GM18498 (cell line): ENCODE measurements around the gene PYDC2.

ENCODE experiments used
- ATAC-seq: cut with Tn5 transposase; IDR thresholded peaks from one replicate; pipeline ENCODE4 v1.9.1; 2021; ENCODE audit warnings: mild to moderate bottlenecking, moderate library complexity; ENCODE audit not compliant: unreplicated experiment

PYDC2 gene

DNA sequence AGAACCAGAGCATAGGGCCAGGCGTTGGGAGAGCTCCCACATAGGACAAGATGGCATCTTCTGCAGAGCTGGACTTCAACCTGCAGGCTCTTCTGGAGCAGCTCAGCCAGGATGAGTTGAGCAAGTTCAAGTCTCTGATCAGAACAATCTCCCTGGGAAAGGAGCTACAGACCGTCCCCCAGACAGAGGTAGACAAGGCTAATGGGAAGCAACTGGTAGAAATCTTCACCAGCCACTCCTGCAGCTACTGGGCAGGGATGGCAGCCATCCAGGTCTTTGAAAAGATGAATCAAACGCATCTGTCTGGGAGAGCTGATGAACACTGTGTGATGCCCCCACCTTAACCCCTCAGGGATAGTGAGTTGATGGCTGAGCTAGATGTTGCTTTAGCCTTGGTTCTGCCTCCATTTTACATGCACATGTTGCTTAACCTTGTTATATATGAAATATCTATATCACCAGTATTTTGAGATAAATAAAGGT lies at the start of gene PYDC2:
Gene PYDC2 (plus strand): TSS at position 51 of the 483 bp plus-strand sequence. CDS start 0 bp downstream, at position 51.
- no peak for ATAC-seq

DNA sequence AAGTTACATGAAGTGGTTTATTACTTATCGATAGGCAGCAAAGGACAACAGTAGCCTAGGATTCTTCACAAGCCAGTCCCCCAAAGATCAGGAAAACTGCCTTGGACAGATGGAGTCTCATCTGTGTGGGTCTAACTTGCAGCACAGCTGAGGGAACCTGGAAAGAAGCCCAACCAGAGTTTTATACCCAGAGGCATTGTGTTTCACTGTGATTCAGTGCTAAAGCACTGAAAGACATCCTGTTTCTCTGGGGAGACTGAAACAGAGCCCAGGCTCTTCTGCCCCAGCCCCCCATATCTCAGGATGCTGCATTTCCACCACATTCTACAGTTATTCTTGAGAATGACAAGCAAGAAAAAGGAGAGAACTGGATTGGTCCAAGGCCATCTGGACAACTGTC lies 48.2 kb upstream of the PYDC2 start:
- no peak for ATAC-seq

DNA sequence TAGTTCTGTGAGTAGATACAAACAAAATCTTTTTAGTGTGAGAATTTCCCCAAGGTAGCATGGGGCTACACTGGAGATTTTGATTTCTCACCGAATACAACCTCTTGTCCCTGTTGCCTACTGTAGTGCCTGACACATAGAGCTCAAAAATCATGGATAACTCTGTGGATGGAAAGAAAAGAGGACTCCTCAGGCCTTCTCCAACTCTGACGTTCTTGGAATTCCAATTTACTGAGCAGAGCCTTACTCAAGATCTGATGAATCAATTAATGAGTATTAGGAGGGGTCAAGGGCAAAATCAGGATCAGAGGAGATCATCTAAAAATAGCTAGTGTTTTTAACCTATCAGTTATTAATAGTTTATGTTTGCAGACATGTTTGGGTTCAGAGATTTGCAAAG lies 46.7 kb upstream of the PYDC2 start:
- ATAC-seq = no peak

DNA sequence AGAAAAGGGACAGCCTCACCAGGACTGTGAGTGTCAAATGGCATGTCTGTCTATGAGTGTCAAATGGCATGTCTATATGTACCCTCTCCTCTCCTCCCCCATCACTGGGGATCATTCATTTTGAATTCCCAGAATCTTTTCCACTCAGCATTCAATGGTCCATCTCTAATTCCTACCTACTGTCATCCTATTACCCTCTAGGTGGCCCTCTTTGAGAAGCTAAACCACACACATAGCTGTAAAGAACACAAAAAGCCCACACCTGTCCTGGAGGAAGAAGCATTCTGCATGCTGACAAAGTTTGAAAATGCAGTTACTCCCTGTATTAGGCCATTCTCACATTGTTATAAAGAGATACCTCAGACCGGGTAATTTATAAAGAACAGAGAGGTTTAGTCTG lies 46.2 kb upstream of the PYDC2 start:
- ATAC-seq = no peak

DNA sequence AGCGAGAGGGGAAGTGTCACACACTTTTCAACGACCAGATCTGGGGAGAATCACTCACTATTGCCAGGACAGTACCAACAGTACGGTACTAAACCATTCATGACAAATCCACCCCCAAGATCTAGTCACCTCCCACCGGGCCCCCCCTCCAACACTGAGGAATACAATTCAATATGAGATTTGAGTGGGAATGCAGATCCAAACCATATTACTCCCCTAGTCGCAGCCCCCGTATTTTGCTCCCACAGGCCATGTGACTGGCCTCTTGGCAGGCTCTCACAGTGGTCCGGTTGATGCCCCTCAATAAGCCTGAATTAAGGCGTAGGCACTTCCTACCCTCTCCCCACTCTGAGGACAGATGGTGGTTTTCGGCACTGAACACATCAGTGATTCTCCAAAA lies 45.4 kb upstream of the PYDC2 start:
- no peak for ATAC-seq

DNA sequence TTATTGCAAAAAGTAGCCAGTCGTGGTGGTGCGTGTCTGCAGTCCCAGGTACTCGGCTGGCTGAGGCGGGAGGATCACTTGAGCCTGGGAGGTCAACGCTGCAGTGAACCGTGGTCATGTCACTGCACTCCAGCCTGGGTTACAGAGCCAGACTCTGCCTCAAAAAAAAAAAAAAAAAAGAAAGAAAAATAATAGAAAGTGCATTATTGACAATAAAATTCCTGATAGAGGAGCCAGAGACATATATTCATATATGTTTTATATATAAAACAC lies 43.6 kb upstream of the PYDC2 start:
- ATAC-seq = no peak

DNA sequence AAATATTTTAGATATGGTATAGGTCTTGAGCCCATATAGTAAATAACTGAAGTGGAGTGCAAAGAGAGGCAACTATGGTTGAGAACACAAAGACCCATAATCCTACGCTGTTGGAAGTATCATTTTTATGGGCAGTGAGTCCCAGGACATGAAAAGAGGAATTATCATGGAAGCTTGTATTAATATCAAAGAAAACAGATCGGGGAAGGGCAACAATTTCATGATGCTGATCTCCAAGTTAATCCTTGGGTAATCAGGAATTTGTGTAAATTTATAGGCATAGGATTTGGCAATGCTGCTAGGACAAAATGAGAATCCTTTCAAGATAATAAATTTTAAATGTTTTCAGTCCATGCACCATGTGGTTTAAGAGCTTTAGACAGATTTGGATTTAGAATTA lies 40.2 kb upstream of the PYDC2 start:
- no peak for ATAC-seq

DNA sequence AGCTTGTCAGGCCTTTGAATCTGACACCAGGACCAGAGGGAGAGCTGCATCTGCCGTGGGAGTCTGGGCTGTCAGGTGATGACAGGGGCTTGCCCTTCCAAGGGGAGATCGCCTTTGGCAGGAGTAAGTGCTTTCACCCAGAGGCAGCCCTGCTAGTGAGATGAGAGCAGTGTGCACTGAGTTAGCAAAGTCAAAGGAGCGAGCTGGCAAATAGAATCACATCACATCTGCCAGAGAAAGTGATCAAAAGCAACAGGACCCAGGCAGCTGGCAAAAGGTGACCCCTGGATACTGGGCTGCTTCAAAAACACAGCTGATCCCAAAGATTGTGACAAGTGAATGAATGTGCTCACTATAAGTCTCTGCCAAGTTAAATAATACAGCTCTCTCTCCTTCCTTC lies 36.1 kb upstream of the PYDC2 start:
- ATAC-seq = no peak

DNA sequence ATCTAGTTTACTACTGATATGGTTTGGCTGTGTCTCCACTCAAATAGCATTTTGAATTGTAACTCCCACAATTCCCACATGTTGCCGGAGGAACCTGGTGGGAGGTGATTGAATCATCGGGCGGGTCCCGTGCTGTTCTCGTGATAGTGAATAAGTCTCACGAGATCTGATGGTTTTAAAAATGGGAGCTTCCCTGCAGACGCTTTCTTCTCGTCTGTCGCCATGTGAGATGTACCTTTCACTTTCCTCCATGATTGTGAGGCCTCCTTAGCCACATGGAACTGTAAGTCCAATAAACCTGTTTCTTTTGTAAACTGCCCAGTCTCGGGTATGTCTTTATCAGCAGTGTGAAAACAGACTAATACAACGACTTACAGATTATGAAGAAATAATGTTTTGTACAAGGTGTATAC lies 35.6 kb upstream of the PYDC2 start:
- ATAC-seq = no peak

DNA sequence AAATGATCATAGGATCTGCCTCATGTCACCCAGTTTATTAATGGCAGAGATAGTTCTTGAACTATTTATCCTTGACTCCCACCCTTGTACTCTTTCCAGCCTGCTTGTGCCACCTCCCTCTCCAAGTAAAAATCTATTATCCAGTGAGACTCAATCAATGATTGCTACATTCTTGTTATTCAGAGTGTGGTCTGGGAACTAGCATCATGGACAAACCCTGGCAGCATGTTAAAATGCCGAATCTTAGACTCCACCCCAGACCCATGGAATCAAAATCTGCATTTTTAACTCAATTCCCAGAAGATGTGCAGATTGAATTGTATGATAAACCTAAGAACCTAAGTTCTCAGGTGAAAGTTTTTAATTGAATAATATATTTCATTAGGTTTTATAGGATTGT lies 34.7 kb upstream of the PYDC2 start:
- ATAC-seq = no peak

DNA sequence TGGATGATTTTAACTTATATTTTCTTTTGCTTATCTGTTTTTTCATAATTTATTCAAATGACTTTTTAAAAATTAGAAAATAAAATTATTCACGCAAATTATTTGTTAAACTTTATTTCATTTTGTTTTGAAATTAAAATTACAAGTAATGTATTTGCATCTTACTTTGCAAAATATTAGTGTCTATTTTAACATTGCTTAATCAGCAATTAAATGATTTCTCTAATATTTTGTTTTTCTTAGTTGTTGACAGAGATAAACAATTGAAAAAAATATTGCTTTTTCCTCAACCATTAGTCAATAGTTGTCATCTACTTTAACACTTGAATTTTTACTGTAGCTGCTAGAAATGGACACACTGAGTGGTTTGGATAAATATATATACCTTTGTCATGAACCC lies 32.8 kb upstream of the PYDC2 start:
- no peak for ATAC-seq

DNA sequence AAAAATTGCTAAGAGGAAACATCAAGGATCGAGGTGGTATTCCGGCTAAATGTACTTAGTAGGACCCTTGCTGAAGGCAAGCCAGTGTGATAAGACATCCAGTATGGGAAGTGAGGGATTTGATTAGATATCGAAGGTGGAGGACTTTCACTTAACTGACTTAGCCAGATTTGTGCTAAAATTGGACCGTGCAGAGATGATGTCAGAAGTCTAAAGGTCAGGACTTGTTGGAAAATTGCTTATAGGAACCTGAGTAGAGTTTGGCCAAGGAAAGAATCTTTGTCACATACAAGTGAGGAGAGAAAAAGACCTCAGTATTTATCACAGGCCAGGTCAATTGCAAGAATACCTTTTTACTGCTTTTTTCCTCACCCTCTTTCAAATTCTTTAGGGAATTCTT lies 30.9 kb upstream of the PYDC2 start:
- ATAC-seq = no peak

DNA sequence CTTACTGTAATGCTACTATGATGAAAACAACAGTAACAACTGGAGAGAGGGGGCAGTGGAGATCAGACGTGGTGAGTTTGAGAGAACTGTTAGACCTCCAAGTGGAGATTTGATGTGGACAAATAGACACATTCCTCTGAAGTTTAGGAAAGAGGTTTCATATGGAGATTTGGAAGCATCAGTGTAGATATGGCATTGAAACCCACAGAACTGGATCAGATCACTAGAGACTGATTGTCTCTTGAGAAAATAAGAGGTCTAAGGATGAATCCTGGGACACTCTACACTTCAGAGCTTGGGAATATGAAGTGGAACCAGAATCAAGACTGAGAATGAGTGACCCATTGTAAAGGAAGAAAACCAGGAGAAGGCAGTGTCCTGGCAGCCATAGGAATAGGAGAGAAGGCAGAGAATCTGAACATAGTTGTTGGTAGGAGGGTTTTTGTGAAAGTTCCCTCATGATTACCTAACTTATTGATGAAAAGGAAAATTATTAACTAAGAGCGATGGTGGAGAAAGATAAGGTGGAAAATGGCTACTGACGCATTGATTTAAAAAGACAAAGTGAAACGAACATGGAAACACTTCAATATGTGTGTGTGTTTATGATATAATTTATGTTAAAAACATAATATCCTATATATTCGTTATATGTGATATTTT lies 29.7 kb upstream of the PYDC2 start:
- no peak for ATAC-seq

DNA sequence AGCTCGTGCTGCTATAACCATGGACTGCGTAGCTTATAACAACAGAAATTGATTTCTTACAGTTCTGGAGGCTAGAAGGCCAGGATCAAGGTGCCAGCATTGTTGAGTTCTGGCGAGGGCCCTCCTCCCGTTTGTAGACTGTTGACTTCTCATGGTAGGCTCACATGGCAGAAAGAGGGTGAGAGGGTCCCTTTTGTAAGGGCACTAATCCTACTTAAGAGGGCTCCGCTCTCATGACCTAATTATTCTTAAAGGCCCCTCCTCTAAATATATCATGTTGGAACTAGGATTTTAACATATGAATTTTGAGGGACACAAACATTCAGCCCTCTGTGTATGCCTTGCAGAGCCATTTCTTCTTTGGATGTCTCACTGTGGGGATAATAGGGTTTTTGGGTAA lies 28.8 kb upstream of the PYDC2 start:
- no peak for ATAC-seq

DNA sequence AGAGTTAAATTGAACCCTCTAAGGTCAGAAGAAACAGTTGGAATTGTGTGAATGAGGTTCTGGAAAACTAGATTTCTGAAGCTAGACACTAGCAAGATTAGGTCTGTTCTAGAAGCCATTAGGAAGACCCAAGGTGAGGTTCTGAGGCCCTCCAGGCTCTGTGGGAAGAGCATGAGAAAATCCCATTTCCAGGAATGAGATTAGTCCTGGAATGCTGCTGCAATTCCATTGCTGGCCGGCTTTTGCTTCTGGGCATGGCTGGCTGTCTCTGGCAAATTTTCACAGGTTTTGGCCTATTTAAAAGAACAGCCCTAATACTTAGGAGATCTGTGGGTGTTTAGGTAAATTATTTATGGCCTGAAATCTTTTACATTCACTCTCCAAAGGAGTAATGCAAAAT lies 26.9 kb upstream of the PYDC2 start:
- ATAC-seq = no peak

DNA sequence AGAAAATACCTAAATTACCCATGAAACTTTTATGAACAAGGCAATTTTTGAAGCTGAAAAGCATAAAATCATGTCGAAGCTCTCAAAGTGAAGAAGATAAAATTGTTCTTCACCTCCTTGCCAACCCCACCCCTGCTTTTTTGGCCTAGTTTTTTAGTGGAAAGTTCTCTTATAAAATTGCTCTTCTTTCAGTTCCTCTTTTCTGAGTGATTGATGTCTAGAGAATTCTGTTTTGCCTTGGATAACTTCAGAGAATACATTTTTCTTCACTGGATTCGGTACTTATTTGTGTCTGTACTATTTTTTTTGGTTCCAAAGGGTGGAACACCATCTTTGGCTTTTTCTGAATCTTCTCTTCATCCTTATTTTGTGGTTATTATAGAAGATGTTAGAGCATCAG lies 25.0 kb upstream of the PYDC2 start:
- no peak for ATAC-seq

DNA sequence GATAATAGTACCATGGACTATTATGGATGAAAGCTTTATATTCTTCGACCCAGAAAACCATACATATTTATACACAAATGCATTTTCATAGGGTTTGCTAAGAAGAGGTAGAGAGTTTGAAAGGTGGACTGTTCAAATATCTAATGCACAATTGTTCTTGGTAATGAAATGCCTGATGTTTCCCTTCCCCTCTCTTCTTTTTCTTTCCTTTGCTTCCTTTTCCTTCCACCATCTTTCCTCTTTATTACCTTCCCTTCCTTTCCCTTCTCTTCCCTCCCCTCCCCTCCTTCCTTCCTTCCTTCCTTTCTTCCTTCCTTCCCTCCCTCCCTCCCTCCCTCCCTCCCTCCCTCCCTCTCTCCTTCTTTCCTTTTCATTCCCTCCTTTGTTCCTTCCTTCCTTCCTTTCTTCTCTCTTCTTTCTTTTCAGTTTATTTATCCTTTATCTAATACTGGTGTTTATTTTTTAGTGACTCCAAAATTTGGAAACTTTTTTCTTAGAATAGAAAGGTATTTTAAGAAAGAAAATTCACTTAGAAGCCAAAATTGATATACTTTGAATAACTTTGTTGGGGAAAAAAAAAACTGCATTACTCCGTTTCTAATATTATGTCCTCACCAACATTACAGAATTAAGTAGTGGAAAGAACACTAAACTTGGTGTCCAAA lies 22.7 kb upstream of the PYDC2 start:
- no peak for ATAC-seq

DNA sequence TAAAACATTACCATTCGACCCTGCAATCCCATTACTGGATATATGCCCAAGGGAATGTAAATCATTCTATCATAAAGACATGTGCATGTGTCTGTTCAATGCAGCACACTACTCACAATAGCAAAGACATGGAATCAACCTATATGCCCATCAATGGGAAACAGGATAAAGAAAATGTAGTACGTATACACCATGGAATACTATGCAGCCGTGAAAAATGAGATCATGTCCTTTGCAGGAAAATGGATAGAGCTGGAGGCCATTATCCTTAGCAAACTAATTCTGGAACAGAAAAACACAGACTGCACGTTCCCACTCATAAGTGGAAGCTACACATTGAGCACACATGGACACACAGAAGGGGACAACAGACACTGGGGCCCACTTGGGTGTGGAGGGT lies 20.4 kb upstream of the PYDC2 start:
- ATAC-seq = no peak

DNA sequence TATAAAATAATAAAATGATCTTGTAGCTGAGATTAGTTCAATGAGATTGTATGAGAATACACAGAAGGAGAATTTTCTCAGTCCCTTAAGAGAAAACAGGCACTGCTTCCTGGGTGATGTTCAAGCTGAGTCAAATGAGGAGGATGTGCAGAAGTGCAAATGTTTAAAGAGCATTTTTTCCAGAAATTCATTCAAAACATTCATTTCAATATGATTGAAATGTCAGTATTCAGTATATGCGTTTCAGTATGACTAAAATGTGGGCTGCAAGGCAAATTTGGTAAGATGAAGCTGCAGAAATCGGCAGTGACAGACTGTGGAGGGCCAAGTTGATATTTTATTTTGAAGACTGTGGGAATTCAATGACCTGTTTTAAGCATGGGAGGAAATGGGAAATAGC lies 19.3 kb upstream of the PYDC2 start:
- ATAC-seq = no peak

DNA sequence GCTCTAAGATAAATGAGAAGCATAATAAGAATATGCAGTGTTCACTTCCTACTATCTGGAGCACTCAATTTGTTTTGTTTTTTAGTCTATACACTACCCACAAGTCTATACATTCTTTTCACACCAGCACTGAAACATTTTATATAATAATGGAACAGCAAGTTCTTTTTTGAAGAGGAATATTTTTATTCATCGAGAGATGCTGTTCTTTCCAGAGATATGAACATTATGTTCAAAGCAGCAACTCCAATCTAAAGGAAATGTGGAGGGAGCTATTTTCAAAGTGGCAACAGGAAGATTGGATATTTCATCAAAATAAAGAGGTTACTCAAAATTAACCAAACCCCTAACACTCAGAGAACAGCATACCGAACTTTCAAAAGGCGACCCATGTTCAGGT lies 16.4 kb upstream of the PYDC2 start:
- ATAC-seq = no peak

DNA sequence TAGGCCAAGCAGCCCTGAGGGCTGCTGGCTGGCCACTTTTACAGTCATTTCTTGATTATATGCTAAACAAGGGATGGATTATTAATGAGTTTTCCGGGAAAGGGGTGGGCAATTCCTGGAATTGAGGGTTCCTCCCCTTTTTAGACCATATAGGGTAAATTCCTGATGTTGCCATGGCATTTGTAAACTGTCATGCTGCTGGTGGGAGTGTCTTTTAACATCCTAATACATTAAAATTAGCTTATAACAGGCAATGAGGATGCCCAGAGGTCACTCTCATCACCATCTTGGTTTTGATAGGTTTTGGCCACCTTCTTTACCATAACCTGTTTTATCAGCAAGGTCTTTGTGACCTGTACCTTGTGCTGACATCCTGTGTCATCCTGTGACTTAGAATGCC lies 11.7 kb upstream of the PYDC2 start:
- no peak for ATAC-seq

DNA sequence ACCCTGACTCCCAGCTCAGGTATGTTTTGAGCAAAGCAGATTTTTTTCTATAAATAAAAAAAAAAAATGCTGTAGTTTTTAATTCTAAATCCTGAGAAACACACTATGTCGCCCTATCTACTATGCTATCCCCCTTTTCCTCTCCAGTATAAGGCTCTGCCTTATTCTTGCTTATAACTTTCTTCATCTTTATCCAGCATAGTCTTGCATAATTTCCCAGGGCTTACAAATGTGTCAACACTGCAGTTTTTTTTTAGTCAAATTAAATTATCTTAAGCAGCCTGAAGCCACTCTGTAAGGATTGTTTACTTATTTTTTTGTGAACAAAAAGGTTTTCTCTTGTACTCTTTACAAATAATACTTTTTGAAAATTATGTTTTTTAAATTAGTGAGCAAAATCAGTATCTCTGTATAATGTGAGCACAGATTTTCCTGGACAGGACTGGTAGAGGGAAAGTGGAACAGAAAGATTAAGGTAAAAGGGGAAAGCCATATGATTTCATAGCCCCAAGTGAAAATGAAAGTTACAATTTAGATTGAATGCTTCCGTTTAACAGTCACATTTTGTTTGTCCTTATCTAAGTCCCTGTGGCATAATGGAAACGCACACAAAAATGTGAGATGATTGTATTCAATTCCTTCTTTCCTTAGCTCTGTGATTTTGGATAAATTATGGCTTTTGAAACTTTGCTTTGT lies 5.6 kb upstream of the PYDC2 start:
- ATAC-seq = peak; percentile 79
